Epithelial cell of proximal tubule (primary cell): ENCODE results near the gene FILIP1. TPM values are rescaled to one million over a fixed set of nuclear protein-coding genes. Genes with fewer than 3 reads are reported as not detected.
A peak's percentile ranks its signal among the peaks of the same experiment; 100 is the strongest.

Experiments used
- DNase-seq: peaks from one replicate; pipeline ENCODE4 v3.0.0-alpha.2; 2011; ENCODE audit warnings: low read depth
- H3K4me3 ChIP-seq: 2 replicates; pipeline ENCODE4 v1.5.1; 2011; ENCODE audit warnings: low read depth, mild to moderate bottlenecking, low read length
- total RNA-seq: library from RNA; depleted of rRNA; stranded (reverse); fragments of >200 nt; gene quantifications from 2 replicates; pipeline ENCODE4 v1.2.3, GENCODE V29; 2015
- TF ChIP-seq, protein P1 (sequence below): conservative IDR thresholded peaks from 2 replicates; pipeline ENCODE4 v1.5.1; 2012; ENCODE audit warnings: low read depth, mild to moderate bottlenecking, low read length

Gene FILIP1
- total RNA-seq, 1 donor from 2014 or later = under 0.01 TPM

- no peak overlapping the region for H3K4me3 ChIP-seq
- TF ChIP-seq, protein P1, sequence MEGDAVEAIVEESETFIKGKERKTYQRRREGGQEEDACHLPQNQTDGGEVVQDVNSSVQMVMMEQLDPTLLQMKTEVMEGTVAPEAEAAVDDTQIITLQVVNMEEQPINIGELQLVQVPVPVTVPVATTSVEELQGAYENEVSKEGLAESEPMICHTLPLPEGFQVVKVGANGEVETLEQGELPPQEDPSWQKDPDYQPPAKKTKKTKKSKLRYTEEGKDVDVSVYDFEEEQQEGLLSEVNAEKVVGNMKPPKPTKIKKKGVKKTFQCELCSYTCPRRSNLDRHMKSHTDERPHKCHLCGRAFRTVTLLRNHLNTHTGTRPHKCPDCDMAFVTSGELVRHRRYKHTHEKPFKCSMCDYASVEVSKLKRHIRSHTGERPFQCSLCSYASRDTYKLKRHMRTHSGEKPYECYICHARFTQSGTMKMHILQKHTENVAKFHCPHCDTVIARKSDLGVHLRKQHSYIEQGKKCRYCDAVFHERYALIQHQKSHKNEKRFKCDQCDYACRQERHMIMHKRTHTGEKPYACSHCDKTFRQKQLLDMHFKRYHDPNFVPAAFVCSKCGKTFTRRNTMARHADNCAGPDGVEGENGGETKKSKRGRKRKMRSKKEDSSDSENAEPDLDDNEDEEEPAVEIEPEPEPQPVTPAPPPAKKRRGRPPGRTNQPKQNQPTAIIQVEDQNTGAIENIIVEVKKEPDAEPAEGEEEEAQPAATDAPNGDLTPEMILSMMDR = no peak
- DNase-seq = no peak
These were observed 107.4 kb downstream of the FILIP1 start for GRCh38 chr6:75386050-75386770.

GRCh38 chr6:75384116-75384515 lies 109.5 kb downstream of the FILIP1 start:
- TF ChIP-seq, protein P1 = no peak
- DNase-seq = no peak
- H3K4me3 ChIP-seq = no peak overlapping the region

GRCh38 chr6:75382634-75382900 lies 111.0 kb downstream of the FILIP1 start:
- TF ChIP-seq, protein P1 = no peak
- no peak overlapping the region for H3K4me3 ChIP-seq
- peak; percentile 55 for DNase-seq

DNA sequence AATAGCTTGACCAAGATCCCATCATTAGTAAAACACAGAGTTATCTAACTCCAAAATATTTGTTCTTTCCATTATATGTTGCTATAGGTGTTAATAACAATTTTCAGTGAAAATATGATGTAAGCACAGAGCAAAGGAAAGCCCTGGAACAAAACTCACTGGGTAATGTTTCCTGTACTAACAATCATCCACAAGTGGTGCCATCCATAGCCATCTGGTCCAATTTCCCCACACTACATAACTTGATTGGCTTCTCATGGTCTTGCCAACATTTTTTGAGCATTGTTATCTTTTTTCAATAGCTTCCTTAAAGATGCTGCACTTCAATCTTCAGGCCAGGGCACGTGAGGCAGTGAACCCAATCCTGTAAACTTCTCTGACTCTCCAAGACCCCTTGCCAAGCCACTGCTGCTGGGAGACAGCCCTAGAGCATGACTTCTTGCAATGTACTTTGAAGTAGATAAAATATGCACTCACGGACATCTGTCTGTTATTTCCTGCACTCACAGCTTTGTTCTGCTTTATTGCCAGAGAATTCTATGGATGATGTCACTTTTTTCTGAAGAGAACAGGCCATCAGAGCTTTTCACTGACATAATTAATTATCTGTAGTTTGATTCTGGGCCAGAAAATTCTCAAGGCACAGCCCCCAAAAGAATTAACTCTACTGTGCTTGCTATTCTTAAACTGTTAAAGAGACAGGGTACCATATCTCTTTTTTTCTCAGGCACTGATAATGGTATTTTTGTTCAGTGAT lies 111.5 kb downstream of the FILIP1 start:
- DNase-seq = peak; percentile 40
- H3K4me3 ChIP-seq = no peak overlapping the region
- TF ChIP-seq, protein P1 = no peak

- no peak for DNase-seq
- TF ChIP-seq, protein P1 = no peak
- H3K4me3 ChIP-seq = no peak overlapping the region
These were observed 114.1 kb downstream of the FILIP1 start for GRCh38 chr6:75379536-75379935.

- H3K4me3 ChIP-seq = no peak overlapping the region
- TF ChIP-seq, protein P1 = no peak
- DNase-seq = no peak
These were observed 115.5 kb downstream of the FILIP1 start for GRCh38 chr6:75378101-75378500.
